Stimulated activated CD4-positive, alpha-beta T cell treated with anti-CD3 and anti-CD28 coated beads, Interleukin-12 subunit alpha, Interleukin-12 subunit beta, amount 100 ng/mL, for 48 hours (primary cell): Measurements from ENCODE around the gene F2RL1.
"Not testable (repeated sequence)": the region's sequence is repeated elsewhere in the genome, so short reads cannot be mapped to it uniquely, and the experiment has no call there.

Experiments used
- DNase-seq, 3 donors: peaks; one replicate each; pipeline ENCODE4 v3.0.0-alpha.2; 2020; ENCODE audit warnings: low read depth in 2 of 3, low spot score in 1 of 3

F2RL1 gene

DNA sequence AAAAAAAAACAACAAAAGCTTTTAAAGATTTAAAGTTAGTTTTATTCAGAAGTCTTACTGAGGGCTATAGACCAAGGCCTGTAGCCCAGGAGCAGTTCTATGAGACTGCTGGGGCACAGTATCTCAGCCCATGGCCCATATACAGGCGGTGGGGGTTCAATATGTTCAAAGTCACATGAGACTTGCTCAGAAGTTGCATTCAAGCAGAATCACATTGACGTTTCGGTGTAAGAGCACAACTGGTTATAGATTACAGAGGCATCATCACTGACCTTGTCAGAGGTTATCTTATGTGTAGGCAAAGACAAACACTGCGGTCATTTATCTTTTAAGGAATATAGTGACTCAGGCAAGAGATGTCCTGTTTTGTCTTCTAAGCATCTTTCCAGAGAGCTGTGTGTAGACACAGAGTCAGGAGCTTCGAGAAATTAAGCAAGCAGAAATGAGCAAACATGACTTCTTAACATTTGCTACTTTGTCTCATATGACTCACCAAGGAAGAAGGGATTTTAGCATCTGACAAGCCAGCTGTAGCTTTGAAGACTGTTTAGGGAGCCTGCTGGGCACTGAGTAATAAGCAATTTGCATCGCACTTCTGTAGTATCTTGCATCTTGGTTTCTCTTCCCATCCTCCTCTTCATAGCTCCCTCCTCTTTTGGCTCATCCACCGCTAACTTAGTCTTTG lies 12.9 kb upstream of the F2RL1 start:
- no peak for DNase-seq

DNA sequence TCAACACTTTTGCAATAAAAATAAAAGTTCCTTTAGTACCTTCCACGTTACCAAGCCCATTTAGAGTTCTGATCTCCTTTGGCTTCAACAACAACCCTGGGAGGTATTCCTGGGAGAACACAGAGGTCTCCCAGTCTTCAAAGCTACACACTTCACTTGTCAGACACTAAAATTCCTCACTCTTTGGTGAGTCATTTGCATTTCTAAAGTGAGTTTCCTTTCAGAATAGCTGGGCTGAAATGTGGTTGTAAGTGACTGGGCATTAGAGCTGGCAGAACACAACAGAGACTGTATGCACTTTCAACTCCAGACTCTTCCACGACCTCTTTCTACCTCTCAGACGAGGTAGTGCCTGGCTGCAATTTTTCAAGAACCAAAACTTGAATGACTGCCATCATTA lies 11.5 kb upstream of the F2RL1 start:
- no peak for DNase-seq

DNA sequence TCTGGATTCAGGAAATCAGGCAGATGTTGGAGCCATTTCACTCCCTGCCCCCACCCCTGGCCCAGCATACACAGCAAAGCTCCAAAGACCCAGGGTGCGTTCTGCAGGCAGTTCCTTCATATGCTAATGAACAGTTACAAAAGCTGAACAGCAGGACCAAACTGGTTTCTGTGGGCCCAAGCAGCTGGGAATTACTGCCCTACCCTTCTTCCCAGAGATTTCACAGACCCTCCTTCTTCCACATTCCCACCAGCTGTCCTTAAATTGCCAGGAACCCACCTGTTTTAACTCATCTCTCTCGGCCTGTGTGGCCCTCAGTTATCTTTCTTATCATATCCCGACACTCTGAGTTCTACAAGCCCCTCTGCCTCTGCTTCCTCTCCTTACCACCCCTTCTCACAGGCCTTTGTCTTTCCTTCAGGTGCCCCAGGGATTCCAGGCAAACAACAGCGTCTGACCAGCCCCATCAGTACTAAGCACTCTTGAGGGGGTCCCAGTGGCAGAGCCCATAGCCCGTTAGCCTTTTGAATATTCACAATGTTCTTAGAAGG lies 10.6 kb upstream of the F2RL1 start:
- DNase-seq, result no peak

DNA sequence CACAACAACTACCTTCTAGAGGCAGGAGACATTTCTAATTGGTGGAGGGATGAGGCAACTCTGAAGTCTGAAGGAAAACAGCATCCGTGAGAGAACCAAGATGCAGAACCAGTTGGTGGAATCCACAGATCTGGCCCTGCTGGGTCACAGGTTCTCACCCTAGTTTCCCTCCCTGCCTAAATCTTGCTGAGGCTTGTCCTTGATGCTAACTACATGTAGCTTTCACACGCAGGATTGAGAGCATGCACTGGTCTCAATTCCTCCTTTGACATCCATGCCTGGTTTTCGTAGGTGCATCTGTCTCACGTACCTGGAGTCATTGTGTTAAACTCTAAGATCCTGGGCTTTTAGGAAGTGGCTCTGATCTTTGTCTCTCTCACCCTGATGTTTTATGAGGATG lies 9.7 kb upstream of the F2RL1 start:
- DNase-seq, result no peak

DNA sequence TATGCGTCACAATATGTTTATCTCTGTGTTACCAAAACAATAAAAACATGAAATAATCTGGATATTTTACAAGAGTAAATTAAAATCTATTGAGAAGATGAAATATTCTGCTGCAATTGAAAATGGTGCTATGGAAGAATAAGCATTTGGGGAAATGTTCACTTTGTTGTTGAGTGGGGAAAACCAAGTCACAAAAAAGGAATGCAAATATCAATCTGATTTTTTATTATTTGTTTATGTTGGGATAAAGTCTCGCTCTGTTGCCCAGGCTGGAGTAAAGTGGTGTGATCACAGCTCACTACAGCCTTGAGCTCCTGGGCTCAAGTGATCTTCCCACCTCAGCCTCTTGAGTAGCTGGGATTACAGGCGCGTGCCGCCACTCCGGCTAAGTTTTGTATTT lies 8.6 kb upstream of the F2RL1 start:
- no peak for DNase-seq

DNA sequence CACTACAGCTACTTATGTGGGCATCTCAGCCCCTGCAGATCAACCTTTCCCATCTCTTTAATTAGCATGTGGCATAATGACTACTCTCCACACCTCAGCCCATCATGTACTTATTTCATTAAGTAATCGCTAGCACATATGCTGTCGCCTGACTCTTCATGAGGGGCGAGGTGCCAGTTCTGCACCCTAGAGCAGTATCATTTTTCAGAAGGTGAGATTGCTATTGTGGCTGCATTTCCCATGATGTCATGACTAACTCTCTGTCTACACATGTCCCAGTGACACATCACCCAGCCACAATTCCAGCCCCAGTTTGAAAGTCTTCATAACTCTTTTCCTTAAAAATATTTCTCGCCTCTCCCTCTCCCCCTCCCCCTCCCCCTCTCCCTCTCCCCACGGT lies 7.6 kb upstream of the F2RL1 start:
- no peak for DNase-seq

GRCh38 chr5:76812209-76812608 lies 6.6 kb upstream of the F2RL1 start:
- DNase-seq, result not testable (repeated sequence)

GRCh38 chr5:76813982-76814562 lies 4.8 kb upstream of the F2RL1 start:
- no peak for DNase-seq

DNA sequence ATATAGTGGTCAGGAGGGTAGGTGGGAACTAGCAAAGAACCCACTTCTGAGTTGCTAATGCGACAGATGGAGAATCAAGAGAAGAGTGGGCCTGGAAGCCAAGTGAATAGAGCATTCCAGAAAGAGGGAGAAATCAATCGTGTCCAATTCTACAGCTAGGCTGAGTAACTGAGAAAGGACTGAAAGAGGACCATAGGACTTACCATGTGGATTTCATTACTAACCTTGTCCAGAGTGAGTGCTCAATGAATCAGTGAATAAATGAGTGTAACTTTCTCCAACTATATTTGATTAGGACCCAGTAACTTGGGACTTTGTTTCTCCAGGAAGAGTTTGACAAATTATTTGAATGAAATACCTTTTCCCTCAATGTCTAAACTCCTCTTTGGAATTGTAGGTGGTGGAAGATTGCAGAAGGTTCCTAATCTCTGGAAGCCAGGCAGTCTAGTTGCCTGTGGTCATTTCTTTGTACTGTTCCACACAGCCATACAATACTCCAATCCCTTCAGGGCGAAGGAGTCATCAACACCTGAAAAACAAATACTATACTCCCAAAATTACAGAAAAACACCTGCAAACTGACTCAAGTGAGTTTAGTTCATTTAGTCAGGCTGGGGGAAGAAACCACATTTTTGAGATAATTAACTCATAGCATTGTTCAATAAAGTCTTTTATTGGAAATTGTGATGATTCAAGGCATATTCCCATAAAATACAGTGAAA lies 2.6 kb upstream of the F2RL1 start:
- no peak for DNase-seq

DNA sequence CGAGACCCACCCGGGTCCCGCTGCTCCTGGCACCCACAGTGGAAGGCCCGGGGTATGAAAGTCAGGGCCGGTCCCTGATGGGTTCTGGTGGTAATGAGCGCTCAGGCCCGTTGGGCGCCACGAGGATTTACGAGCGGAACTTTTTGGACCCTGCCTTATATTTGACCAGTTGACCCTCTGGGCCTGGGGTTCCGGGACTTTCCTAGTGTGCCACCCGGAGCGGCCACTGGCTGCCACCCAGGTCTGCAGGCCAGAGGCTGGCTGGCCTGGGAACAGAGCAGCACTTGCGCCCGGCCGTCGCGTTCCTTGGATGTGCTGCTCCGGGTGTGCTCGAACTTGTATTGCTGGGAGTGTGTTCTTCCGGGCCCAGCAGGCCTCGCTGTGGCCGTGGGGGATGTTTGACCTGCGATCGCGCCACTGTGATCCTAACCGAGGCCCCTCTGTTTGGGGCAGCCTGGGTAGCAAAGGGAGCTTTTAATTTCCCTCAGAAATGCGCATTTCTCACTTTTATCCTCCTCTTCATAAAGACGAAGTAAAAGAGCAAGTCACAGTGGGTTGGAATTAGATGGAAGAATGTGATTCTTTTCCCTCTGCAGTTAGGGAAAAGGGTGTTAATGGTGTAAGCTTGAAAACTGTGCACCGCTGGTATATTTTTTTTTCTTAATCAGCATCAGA lies 1.2 kb downstream of the F2RL1 start:
- no peak for DNase-seq

- DNase-seq, result no peak
Observed at GRCh38 chr5:76820526-76820890, 1.7 kb downstream of the F2RL1 start.

GRCh38 chr5:76821136-76821535 lies 2.3 kb downstream of the F2RL1 start:
- no peak for DNase-seq

DNA sequence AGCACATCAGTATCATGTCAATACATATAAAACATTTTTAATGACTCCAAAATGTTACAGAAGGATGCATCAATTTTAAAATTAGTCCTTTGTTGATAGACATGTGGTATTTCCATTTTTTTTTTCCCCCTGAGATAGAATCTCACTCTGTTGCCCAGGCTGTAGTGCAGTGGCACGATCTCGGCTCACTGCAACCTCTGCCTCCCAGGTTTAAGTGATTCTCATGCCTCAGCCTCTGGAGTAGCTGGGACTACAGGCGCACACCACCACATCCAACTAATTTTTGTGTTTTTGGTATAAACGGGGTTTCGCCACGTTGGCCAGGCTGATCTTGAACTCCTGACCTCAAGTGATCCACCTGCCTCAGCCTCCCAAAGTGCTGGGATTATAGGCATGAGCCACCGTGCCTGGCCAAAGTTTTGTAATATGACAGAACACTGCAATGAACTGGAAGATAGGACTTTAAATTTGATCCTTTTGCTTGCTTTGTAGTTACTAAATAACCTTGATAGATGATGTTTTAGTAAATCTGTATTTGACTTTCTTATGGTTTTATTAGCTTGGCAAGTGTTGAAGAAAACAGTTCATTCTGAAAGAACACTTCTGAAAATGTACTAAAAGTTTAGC lies 3.4 kb downstream of the F2RL1 start:
- not testable (repeated sequence) for DNase-seq

- not testable (repeated sequence) for DNase-seq
Observed at GRCh38 chr5:76826416-76826815, 7.6 kb downstream of the F2RL1 start.

DNA sequence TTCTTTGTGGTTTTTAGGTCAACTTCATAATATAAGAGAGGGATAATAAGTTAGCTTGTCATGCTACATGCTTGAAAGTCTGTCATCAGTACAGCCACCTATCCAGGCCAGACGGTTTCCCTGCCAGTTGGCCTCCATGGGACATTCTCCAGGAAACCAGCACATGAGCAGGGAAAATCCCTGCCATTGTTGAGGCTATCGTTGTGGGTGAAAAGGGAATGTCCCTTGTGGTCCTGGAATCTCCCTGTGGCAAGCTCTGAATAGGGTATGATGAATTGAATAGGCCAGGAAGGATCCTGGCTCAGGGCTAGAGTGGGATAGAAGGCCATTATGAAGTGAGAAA lies 12.3 kb downstream of the F2RL1 start:
- no peak for DNase-seq

DNA sequence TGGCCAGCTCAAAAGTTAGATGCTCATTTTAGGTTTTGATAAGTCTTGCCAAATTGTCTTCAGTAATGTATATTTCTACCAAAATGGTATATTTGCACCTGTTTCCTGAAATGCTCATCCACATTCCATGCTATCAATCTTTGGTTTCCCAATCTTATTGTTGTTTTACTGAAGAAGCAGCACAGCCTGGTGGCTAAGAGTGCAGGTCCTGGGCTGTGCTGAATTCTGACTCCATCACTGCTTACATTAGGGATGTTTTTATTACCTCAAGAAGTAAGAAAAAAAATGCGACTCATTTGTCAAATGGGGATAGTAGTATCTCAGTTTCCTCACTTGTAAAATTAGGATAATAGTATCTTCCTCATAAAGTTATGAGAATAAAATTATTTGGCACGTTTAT lies 17.4 kb downstream of the F2RL1 start:
- DNase-seq, result no peak

DNA sequence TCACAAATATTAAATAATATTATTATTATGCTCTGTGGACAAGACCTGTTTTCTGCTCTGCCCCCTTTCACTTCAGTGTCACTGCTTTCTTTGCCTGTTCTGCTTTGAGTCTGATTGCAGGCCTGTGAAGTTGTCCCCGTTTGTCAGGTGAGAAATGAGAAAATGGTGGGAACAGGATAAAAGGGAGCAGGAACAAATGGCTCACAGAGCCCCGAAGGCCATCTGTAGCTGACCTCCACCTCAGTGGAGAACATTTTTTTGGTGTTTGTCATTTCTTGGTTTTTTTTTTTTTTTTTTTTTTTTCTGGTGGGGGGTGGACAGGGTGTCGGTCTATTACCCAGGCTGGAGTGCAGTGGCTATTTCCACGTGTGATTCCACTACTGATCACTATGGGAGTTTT lies 17.8 kb downstream of the F2RL1 start:
- no peak for DNase-seq

- DNase-seq, result no peak
Observed at GRCh38 chr5:76838481-76839261, 19.8 kb downstream of the F2RL1 start.

DNA sequence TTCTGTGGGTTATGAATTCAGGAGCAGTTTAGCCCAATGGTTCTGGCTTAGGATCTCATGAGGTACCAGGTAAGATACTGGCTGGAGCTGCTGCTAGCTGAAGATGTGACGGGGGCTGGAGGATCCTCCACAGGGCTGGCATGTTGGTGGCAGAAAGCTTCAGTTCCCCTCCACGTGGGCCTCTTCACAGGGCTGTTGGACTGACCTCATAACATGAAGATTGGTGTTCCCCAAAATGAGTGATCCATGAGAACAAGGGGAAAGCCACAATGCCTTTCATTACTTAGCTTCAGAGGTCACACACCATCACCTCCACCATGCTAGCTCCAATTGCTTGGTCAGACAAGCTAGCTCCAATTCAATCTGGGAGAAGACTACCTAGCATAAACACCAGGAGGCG lies 22.5 kb downstream of the F2RL1 start:
- DNase-seq, result no peak

- DNase-seq, result no peak
Observed at GRCh38 chr5:76845890-76846289, 27.1 kb downstream of the F2RL1 start.
